HG03159 (cell line): ENCODE data around the gene OR4A47.
"Not testable (repeated sequence)": the region's sequence is repeated elsewhere in the genome, so short reads cannot be mapped to it uniquely, and the experiment has no call there.

Experiments used
- ATAC-seq: cut with Tn5 transposase; IDR thresholded peaks from one replicate; pipeline ENCODE4 v1.9.1; 2021; ENCODE audit warnings: mild to moderate bottlenecking, moderate library complexity; ENCODE audit not compliant: unreplicated experiment

Gene OR4A47, protein sequence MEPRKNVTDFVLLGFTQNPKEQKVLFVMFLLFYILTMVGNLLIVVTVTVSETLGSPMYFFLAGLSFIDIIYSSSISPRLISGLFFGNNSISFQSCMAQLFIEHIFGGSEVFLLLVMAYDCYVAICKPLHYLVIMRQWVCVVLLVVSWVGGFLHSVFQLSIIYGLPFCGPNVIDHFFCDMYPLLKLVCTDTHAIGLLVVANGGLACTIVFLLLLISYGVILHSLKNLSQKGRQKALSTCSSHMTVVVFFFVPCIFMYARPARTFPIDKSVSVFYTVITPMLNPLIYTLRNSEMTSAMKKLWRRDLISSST

DNA sequence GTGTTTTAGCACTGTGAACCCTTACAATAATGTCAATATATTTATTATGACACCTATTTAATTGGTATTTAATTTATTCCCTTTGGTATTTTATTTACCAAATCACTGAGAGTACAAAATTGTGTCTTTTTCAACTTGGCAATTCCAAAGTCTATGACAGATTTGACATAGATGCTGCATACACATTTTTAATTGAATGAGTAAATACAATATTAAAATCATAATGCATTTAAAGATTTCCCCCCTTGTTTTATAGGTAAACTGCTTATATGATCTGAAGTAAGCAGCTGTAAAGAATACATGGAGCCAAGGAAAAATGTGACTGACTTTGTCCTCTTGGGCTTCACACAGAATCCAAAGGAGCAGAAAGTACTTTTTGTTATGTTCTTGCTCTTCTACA lies at the start of gene OR4A47:
TSS of gene OR4A47 (plus strand) at position 301 of the 400 bp plus-strand sequence. CDS start at position 301, 0 bp downstream.
- ATAC-seq = not testable (repeated sequence)

DNA sequence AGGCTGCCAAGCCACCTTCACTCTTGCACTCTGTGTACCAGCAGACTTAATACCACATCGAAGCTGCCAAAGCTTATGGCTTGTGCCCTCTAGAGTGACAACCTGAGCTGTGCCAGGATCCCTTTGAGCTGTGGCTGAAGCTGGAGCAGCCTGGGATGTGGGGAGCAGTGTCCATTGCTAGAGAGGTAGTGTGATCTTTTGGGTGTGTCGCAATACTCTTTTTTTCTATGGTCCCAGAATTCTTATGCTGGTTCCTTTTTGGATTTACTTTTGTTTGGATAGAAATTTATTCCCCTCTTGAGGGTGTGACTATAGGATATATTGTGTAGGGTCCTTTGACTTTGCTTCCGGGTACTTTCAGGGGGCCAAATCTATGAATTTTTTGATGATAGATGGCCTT lies 32.7 kb upstream of the OR4A47 start:
- ATAC-seq = not testable (repeated sequence)

DNA sequence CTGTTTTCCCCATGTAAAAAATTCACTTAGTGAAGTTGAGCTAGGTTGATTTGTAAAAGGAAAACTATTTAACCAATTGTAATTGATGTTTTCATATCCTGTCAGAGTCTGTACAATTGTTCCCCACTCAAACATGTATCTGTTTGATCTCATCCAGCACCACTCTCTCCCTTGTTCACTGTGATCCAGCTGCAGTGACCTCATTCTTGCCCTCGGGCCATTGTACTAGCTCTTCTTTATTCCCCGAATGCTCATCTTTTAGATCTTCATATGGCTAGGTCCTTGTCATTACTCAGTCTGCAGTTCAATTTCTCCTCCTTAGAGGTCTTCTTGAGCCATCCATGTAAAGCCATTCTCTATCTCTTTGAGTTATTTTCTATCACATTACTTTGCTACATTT lies 14.6 kb upstream of the OR4A47 start:
- ATAC-seq = not testable (repeated sequence)

DNA sequence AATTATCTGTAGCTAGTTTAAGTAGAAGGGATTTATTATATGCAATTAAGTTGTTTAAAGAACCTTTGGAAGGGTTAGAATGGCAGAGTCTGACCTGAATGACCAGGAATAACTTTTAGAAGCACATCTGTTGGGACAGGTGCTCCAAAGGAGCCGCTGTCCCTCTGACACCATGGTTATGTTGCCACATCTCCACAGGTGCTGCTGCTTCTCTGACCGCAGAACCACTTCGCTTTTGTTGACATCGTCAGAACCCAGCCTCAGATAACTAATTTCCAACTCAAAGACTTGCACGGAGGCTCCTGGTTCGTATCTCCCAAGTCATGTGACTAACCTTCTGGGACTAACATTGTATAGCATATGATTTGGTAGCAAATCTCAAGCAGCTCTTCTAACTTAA lies 13.9 kb upstream of the OR4A47 start:
- ATAC-seq = not testable (repeated sequence)

DNA sequence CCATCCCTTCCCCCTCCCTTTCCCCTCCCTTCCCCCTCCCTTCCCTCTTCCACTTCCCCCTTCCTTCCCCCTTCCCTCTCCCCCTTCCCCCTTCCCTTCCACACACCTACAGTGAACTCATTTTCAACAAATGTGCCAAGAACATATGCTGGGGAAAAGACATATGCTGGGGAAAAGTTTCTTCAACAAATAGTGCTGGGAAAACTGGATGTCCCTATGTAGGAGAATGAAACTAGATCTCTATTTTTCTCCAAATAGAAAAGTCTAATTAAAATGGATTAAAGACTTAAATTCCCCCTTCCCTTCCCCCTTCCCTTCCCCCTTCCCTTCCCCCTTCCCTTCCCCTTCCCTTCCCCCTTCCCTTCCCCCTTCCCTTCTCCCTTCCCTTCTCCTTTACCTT lies 17.6 kb downstream of the OR4A47 start:
- ATAC-seq = not testable (repeated sequence)

DNA sequence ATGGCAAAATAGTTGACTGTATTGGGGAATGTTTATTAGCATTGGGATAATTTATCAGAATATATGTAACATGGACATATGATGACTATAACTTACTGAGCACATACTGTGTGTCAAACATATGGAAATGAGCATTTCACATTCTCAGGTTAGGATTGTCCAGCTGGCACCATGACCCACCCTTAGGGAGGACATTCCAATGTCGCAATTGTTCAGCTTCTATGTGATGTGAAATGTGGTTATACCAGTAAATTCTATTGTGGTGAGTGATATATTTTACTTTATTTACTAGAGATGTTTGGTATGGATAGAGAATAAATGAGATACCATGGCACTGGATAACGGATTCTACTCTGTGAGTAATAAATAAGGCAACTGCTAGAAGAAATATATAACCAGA lies 50.4 kb downstream of the OR4A47 start:
- no peak for ATAC-seq
